Measurements from ENCODE around the gene ASIC3. TPM values are rescaled to one million over a fixed set of nuclear protein-coding genes. Genes with fewer than 3 reads are reported as not detected.
"Not testable (repeated sequence)": the region's sequence is repeated elsewhere in the genome, so short reads cannot be mapped to it uniquely, and the experiment has no call there.

The ASIC3 gene
- total RNA-seq, 2 donors from 2014 or later, result 7.6 to 19.7 TPM

DNA sequence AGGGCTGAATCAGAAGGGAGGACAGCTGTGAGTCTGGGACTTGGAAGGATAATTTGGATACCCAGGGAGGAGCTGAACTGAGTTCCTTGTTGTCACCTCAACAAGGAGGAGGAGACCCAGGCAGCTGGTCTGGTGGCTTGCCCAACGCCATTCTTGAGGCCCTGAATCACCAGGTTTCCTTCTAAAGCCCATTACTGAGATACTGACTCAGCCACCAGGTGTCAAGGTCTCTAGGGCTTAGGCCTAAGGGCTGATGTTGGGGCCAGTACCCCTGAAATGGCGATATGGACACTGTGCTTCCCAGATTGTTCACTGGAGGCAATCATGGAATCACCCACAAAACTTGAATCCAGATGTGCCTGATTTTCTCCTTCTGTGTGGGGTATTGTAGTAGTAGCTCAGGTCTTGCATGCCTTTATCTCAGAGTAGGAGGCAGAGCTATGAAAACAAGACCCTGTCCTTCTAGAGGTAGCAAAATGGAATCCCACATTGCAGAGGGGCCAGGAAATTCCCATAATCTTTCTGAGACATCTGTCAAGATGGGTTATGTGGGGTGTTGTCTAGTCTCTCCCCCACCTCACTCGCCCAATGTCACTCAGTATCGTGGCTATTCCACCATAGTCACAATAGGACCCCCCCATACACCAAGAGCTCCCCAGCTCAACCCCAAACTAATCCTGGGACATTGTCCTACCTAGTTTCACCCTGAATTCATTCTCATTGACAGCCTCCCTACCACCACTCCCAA is 22.2 kb upstream of the ASIC3 start:
- H3K36me3 Mint-ChIP-seq, result peaks cover 6 to 7% of the 10 kb centered on the region in 2 donors
- ATAC-seq, result no peak
- peak overlapping the region in 1 of 2 donors; percentile 54 for H3K27ac Mint-ChIP-seq
- no peaks in the 10 kb centered on the region for H3K9me3 Mint-ChIP-seq
- no peak for DNase-seq (ENCODE audit: low spot score in 2 of 2)

DNA sequence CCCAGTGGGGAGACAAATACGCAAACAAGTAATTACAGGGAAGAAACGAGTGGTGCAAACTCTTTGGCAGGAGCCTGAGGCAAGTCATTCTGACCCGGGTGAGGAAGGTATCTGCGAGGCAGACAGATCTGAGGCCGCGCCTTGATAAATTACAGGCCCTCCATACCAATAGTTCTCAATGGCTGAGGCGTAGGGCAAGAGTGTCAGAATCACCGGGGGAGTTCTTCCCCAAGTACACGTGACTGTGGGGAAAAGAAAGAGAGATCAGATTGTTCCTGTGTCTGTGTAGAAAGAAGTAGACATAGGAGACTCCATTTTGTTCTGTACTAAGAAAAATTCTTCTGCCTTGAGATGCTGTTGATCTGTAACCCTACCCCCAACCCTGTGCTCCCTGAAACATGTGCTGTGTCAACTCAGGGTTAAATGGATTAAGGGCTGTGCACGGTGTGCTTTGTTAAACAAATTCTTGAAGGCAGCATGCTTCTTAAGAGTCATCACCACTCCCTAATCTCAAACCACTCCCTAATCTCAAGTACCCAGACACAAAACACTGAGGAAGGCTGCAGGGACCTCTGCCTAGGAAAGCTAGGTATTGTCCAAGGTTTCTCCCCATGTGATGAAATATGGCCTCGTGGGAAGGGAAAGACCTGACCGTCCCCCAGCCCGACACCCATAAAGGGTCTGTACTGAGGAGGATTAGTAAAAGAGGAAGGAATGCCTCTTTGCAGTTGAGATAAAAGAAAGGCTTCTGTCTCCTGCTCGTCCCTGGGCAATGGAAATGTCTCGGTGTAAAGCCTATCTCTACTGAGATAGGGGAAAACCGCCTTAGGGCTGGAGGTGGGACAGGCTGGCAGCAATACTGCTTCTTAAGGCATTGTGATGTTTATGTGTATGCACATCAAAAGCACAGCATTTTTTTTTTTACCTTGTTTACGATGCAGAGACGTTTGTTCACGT is 21.3 kb upstream of the ASIC3 start:
- ATAC-seq, H3K36me3 Mint-ChIP-seq: not testable (repeated sequence)

DNA sequence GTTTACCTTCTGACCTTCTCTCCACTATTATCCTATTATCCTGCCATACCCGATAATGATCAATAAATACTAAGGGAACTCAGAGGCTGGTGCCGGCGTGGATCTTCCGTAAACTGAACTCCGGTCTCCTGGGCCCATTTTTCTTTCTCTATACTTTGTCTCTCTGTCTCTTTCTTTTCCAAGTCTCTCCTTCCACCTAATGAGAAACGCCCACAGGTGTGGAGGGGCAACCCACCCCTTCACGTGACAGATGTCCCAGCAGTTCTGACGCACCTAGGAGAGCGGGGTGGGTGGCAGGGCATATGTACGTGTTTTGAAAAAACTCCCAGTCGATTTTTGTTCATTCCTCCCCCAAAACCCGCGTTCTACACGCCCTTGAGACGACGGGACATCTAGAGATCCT is 20.6 kb upstream of the ASIC3 start:
- not testable (repeated sequence) for ATAC-seq; DNase-seq (ENCODE audit: low spot score in 2 of 2); H3K9me3 Mint-ChIP-seq; H3K36me3 Mint-ChIP-seq
- peak overlapping the region; percentile 96 to 98 for H3K27ac Mint-ChIP-seq

More for the DNA sequence above, 21.3 kb upstream of the ASIC3 start:
- H3K9me3 Mint-ChIP-seq; DNase-seq (ENCODE audit: low spot score in 2 of 2): not testable (repeated sequence)
- peak overlapping the region; percentile 96 to 98 for H3K27ac Mint-ChIP-seq

DNA sequence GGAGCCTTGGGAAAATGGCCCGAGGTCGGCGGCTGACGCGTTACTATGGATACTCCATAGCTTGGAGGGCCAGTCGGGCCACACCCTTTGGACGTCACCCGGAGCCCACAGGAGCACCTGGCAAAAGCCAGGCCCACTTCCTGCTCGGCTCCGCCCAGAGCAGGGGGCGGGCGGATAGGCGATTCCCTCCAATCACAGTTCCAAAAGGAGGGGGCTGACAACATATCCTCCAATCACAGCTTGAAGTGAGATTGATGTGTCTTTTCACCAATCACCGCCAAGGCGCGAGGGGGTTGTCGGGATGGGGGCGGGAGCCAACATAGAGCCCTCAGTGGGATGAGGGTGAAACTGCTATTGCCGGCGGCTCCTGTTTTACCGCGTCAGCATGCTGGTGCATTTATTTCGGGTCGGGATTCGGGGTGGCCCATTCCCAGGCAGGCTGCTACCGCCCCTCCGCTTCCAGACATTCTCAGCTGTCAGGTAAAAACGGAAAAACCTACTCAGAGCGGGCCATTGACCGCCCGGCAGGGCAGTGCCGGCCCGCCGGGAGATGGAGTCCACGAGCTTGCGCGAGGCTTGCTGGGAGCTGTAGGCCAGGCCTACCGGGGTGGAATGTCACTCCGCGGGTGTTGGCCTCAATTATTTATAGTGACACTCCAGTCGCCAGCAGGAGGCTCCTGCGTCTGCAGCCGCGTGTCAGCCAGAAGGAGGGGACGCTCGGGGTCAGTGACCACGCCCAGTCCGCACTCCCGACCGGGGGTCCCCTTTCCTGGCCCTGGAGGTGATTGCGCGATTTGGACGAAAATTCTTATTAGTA is 20.0 kb upstream of the ASIC3 start, which contains the start of gene ABCB8:
ABCB8 (plus strand) TSS at position 320 of the 817 bp plus-strand sequence; CDS start at position 386, 66 bp downstream.
- DNase-seq (ENCODE audit: low spot score in 2 of 2) (peak; percentile 97 to 98), ATAC-seq (peak; percentile 92 to 95)
- H3K36me3 Mint-ChIP-seq, result peaks cover 6 to 7% of the 10 kb centered on the region in 2 donors
- H3K27ac Mint-ChIP-seq, result peak within 1 kb of the TSS; percentile 96 to 98
- H3K9me3 Mint-ChIP-seq, result no peaks in the 10 kb centered on the region

DNA sequence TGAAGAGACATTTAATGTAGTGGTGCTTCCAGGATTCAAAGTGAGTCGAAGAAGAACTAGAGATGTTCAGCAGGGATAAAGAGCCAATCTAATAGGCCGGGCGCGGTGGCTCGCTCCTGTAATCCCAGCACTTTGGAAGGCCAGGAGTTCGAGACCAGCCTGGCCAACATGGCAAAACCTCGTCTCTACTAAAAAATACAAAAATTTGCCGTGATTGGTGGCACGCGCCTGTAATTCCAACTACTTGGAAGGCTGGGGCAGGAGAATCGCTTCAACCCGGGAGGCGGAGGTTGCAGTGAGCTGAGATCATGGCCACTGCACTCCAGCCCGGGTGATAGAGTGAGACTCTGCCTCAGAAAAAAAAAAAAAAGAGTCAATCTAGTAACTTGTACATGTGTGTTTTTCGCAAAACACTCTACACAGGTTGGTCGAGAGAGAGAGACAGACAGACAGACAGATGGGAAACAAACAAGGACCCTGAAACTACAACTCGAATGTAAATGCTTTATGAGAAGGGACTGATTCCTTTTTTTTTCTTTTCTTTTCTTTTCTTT is 19.3 kb upstream of the ASIC3 start:
- DNase-seq (ENCODE audit: low spot score in 2 of 2), result no peak
- no peak for ATAC-seq
- Mint-ChIP-seq H3K9me3 (no peaks in the 10 kb centered on the region), H3K36me3 (peaks cover 6 to 7% of the 10 kb centered on the region in 2 donors), H3K27ac (peak overlapping the region; percentile 96 to 98)

DNA sequence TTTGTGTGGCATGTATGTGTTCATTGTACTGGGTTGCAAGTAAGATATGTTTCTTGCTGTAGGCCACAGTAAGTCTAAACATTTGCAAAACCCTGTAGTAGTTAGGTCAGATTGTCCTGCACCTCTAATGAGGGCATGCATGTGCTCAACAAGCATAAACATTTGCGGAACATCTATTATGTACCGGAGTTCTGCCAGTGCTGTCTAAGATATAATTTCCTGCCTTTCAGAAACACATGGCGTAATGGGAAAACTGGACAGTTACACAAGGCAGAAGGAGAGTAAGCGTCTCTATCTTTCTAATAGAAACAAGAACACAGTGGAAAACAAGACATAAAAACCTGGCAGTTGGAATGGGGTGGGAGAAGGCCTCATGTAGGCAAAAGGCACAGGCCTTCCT is 17.3 kb upstream of the ASIC3 start:
- H3K27ac Mint-ChIP-seq, result no peak overlapping the region
- DNase-seq (ENCODE audit: low spot score in 2 of 2) (no peak), ATAC-seq (no peak)
- peaks cover 6 to 7% of the 10 kb centered on the region in 2 donors for H3K36me3 Mint-ChIP-seq
- no peaks in the 10 kb centered on the region for H3K9me3 Mint-ChIP-seq

DNA sequence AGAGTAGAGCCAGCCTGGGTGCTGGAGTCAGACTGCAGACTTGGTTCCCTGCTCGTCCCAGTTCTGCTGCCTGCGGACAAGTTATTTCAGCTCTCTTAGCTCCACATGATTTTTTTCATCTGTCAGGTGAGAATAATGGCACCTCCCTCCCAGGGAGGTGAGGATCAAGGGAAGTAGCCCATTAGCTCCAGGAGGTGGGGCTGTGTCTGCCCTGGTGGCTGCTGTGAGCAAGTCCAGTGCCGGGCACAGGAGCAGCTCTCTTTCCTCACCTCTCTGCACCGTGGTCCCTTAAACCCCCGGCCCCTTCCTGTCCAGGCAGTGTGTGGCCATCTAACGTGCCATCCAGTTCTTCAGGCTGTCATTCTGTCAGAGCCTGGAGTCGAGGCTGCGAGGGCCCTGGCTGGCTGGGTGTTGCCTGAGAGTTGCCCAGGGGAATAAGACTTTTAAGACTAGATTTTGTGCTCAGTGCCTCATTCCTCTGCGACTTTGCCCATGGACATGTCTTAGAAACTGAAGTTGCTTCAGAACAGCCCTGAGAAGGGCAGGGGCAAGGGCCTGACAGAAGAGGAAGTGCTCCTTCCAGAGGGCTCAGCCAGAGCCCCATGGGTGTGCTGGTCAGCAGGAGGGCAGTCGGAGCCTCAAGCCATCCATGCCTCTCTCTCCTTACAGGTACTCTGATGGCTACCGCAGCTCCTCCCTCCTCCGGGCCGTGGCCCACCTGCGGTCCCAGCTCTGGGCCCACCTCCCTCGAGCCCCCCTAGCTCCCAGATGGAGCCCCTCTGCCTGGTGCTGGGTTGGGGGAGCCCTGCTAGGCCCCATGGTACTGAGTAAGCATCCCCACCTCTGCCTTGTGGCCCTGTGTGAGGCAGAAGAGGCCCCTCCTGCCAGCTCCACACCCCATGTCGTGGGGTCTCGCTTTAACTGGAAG is 15.1 kb upstream of the ASIC3 start:
- Mint-ChIP-seq H3K27ac (peak overlapping the region in 1 of 2 donors; percentile 36), H3K9me3 (no peaks in the 10 kb centered on the region), H3K36me3 (peaks cover 6 to 7% of the 10 kb centered on the region in 2 donors)
- DNase-seq (ENCODE audit: low spot score in 2 of 2) (no peak), ATAC-seq (no peak)

DNA sequence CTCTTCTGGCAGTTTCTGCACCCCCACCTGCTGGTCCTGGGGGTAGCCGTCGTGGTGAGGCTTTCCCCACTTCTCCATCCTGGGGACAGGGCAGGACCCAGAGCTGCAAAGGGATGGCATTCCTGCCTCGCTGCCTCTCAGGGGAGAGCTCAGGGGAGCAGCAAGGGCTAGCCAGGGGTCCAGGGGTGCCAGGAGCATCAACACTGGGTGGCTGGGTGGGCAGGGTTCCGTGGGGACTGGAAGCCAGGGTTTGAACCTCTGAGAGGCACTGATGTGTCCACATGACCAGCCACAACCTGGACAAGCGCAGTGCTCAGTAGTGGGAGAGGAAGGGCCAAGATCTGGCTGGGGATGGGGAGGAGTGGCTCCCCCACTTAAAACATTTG is 14.5 kb upstream of the ASIC3 start:
- no peak for ATAC-seq
- no peaks in the 10 kb centered on the region for H3K9me3 Mint-ChIP-seq
- peaks cover 1 to 2% of the 10 kb centered on the region in 2 donors for H3K36me3 Mint-ChIP-seq
- no peak for DNase-seq (ENCODE audit: low spot score in 2 of 2)
- no peak overlapping the region for H3K27ac Mint-ChIP-seq

DNA sequence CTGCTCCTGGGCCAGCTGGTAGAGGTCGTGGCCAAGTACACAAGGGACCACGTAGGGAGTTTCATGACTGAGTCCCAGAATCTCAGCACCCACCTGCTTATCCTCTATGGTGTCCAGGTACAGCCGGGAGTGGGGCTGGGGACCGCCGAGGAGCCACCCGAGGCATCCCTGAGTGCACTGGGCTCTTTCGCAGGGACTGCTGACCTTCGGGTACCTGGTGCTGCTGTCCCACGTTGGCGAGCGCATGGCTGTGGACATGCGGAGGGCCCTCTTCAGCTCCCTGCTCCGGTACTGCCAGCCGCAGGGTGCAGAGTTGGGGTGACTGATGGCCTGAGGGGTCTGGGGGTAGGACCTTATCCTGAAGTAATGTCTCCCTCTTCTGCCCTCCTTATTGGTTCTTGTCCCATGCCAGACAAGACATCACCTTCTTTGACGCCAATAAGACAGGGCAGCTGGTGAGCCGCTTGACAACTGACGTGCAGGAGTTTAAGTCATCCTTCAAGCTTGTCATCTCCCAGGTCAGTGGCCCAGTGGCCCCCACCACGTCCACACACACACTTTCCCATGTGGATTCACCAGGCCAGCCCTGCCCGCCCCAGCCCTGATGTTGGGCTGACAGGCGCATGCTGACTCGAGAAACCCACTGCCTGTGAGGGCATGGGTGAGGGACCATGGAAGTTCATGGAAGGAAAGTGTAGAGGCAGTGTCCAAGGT is 13.9 kb upstream of the ASIC3 start:
- H3K36me3 Mint-ChIP-seq, result no peaks in the 10 kb centered on the region
- H3K27ac Mint-ChIP-seq, result no peak overlapping the region
- no peak for ATAC-seq
- H3K9me3 Mint-ChIP-seq, result no peaks in the 10 kb centered on the region
- DNase-seq (ENCODE audit: low spot score in 2 of 2), result no peak

DNA sequence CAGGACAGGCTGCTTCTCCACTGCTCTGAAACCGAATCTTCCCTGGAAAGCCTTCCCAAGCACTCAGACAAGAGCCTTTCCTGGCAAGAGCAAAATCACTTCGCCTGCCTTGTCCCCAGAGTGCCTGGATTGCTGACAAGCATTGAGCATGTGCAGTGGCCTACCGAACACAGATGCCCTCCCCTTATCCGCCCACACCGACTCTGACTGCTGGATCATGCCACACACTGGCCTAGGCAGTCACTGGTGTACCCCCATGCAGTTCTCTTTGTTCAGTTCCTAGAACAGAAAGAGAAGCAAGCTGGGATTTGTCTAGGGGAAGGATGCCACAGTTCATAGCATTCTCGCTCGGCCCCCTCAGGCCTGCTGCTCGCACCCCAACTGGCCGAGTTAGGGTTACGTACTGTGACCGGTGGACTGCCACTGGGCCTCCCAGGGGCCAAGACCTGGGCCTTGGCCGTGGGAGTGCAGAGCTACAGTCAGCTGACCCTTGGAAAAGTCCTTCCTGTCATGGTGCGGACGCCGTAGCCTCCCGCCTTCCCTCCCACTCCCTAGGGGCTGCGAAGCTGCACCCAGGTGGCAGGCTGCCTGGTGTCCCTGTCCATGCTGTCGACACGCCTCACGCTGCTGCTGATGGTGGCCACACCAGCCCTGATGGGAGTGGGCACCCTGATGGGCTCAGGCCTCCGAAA is 13.2 kb upstream of the ASIC3 start:
- Mint-ChIP-seq H3K27ac (peak overlapping the region in 1 of 2 donors; percentile 76), H3K9me3 (no peaks in the 10 kb centered on the region), H3K36me3 (no peaks in the 10 kb centered on the region)
- ATAC-seq (no peak), DNase-seq (ENCODE audit: low spot score in 2 of 2) (no peak)

DNA sequence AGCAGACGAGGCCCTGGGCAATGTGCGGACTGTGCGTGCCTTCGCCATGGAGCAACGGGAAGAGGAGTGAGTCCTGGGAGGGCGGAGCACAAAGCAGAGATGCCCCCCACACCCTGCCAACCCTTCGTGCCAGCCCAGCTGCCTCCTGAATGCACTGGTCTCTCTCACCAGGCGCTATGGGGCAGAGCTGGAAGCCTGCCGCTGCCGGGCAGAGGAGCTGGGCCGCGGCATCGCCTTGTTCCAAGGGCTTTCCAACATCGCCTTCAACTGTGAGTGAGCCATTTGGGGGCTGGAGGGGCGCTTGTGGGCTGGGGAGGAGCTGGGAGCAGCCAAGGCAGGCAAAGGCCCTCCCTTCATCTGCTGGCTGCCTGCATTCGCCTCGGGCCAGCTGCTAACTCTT is 12.4 kb upstream of the ASIC3 start:
- H3K27ac Mint-ChIP-seq, result peak overlapping the region in 1 of 2 donors; percentile 76
- no peaks in the 10 kb centered on the region for H3K9me3 Mint-ChIP-seq
- no peaks in the 10 kb centered on the region for H3K36me3 Mint-ChIP-seq
- DNase-seq (ENCODE audit: low spot score in 2 of 2) (no peak), ATAC-seq (no peak)

DNA sequence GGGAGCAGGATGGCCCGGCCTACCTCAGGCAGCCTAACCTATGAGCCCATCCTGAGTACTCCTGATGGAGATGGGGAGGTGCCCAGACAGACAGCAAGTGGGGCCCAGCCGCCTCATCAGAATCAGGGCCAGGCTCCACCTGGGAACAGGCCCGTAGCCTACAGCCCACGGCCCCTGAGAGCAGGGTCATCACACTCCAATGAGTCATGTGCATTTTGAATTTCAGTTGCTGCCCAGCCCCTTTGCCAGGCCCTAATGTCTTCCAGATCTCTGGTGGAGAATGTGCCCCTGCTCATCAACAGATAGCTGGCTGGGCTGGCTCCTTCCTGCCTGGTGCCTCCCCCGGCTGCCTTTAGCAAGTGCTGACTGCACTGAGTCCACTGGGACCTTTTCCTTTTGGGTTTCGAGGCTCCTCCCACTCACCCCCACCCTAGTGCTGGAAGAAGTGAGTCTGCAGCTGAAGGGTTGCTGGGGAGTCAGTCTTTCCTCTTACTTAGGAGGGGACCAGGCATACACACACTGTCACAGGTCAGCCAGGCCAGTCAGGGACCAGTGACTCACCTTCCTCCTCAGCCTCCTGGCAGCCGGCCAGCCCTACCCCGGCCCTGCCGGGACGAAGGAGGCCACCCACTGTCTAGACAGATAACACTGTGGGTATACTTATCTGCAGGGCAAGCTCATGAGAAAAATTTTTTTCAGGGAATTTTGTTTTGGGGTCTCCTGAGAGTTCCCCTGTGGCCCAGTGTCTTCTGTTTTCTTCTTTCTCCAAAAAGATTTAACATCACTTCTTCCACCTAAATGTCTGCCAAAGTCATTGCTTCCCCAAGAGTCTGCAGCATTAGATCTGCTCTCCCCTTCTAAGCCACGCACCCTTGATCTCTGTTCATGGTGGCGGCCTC is 9.1 kb upstream of the ASIC3 start:
- Mint-ChIP-seq H3K9me3 (no peaks in the 10 kb centered on the region), H3K36me3 (no peaks in the 10 kb centered on the region), H3K27ac (peak overlapping the region; percentile 85 to 97)
- DNase-seq (ENCODE audit: low spot score in 2 of 2) (peak; percentile 68 to 95), ATAC-seq (peak; percentile 96)

DNA sequence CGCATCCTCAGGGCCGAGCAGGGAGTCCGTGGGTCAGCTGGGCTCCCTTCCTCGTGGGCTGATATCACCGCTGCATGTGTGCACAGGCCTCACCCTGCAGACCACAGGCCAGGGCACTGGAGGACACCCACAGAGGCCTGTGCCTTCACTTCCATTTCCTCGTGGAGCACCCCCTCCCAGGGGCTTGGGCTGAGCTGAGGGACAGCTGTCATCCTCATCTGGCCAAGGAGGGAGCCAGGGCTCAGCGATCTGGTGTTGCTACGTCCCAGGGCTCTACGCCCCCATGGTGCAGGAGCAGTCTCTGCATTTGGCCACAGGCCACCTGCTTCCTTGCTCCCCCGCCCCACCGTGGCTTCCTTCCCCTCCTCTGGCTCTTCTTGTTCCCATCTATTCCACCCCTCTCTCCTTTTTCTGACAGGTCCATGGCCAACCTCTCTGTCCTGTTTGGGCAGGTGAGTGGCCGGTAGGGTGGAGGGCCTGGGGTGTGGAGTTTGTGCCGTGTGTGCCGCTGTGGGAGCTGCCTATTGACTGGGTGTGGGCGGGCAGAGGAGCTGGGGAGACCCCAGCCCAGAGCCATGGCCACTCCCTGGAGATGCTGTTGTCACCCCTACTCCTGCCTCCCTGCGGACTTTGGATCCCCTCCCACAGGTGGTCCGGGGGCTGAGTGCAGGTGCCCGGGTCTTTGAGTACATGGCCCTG is 8.3 kb upstream of the ASIC3 start:
- peak; percentile 0 to 1 for ATAC-seq
- H3K36me3 Mint-ChIP-seq, result no peaks in the 10 kb centered on the region
- no peak for DNase-seq (ENCODE audit: low spot score in 2 of 2)
- no peaks in the 10 kb centered on the region for H3K9me3 Mint-ChIP-seq
- peak overlapping the region; percentile 85 to 96 for H3K27ac Mint-ChIP-seq

Data from activated naive CD4-positive, alpha-beta T cell treated with anti-CD3 and anti-CD28 coated beads, Interleukin-2, amount 50 U/mL, for 72 hours (primary cell).